Upper lobe of left lung (tissue), 4 donors: ENCODE results near the gene OR56A5.

Experiments used
- EP300 ChIP-seq, 4 donors: sonication (generic); formaldehyde crosslinking; IDR thresholded peaks; one replicate each; pipeline ENCODE4 v1.5.1; 2017; ENCODE audit warnings: antibody characterized with exemption in 4 of 4, control low read depth in 2 of 4
- POLR2A ChIP-seq, 4 donors: fragments of 450-650 bp; IDR thresholded peaks; one replicate each; pipeline ENCODE4 v1.5.1; 2016 to 2017; ENCODE audit warnings: antibody characterized with exemption in 4 of 4, mild to moderate bottlenecking in 2 of 4
- POLR2AphosphoS5 ChIP-seq, 2 donors: sonication (generic); formaldehyde crosslinking; IDR thresholded peaks; one replicate each; pipeline ENCODE4 v1.5.1; 2017; ENCODE audit warnings: antibody characterized with exemption in 2 of 2
- TF ChIP-seq, protein P1 (sequence below), 6 experiments: fragments of 450-650 bp in 4 of 6; fragments of 200-600 bp in 2 of 6; sonication (generic) in 2 of 6; IDR thresholded peaks; one replicate each; pipeline ENCODE4 v1.5.1; 2016 to 2019; ENCODE audit warnings: antibody characterized with exemption in 6 of 6

DNA sequence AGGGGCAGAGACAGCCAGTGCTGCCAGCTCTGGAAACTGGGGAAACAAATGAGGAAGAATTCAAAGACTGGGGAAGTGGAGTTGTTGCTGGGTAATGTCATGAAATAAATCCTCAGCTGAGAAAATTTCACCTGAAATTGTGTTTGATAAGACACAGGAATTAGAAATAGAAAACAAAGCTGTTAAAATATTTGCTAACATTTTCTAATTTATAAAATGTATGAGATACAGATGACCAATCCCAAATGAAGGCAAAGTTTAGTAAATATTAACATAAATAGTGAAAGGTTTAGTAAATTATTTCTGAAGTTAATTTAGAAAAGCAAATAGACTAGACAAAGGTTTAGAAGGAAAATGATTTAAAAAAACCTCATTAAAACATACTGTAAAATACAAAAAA is at the start of gene OR56A5:
- TF ChIP-seq, protein P1, sequence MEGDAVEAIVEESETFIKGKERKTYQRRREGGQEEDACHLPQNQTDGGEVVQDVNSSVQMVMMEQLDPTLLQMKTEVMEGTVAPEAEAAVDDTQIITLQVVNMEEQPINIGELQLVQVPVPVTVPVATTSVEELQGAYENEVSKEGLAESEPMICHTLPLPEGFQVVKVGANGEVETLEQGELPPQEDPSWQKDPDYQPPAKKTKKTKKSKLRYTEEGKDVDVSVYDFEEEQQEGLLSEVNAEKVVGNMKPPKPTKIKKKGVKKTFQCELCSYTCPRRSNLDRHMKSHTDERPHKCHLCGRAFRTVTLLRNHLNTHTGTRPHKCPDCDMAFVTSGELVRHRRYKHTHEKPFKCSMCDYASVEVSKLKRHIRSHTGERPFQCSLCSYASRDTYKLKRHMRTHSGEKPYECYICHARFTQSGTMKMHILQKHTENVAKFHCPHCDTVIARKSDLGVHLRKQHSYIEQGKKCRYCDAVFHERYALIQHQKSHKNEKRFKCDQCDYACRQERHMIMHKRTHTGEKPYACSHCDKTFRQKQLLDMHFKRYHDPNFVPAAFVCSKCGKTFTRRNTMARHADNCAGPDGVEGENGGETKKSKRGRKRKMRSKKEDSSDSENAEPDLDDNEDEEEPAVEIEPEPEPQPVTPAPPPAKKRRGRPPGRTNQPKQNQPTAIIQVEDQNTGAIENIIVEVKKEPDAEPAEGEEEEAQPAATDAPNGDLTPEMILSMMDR (IDR thresholded peaks at IDR 0.05) = no peak
- TF ChIP-seq EP300 (IDR thresholded peaks at IDR 0.05) = no peak
- no peak for TF ChIP-seq POLR2A (IDR thresholded peaks at IDR 0.05)
- TF ChIP-seq POLR2AphosphoS5 (IDR thresholded peaks at IDR 0.05) = no peak
